Lung (tissue), 12 donors: Measurements from ENCODE around the gene SLC37A1. TPM values are rescaled to one million over a fixed set of nuclear protein-coding genes. Genes with fewer than 3 reads are reported as not detected.
A peak's percentile ranks its signal among the peaks of the same experiment; 100 is the strongest.

Experiments used
- ATAC-seq: fragments of 200-7000 bp; cut with Tn5 transposase; one replicate; pipeline ENCODE4 v1.9.1; 2020; ENCODE audit warnings: moderate number of reproducible peaks; ENCODE audit not compliant: insufficient read depth, low FRiP score
- DNase-seq, 3 donors: peaks; one replicate each; pipeline ENCODE4 v3.0.0-alpha.2; 2013 to 2017
- H3K27ac ChIP-seq, 2 donors: one replicate each; pipeline ENCODE4 v1.5.1; 2013; ENCODE audit warnings: mild to moderate bottlenecking in 2 of 2, moderate library complexity in 2 of 2, control low read depth in 1 of 2, inconsistent platforms in 1 of 2, low read depth in 1 of 2, low read length in 1 of 2
- H3K27me3 ChIP-seq, 3 donors: one replicate each; pipeline ENCODE4 v1.5.1; 2013; ENCODE audit warnings: low read length in 2 of 3; ENCODE audit not compliant: control insufficient read depth in 3 of 3, insufficient read depth in 3 of 3
- H3K36me3 ChIP-seq, 4 donors: one replicate each; pipeline ENCODE4 v1.5.1; 2013; ENCODE audit warnings: low read length in 4 of 4, mild to moderate bottlenecking in 1 of 4, moderate library complexity in 1 of 4; ENCODE audit not compliant: control insufficient read depth in 4 of 4, insufficient read depth in 4 of 4
- H3K4me1 ChIP-seq, 5 donors: one replicate each; pipeline ENCODE4 v1.5.1; 2013; ENCODE audit warnings: low read length in 5 of 5, mild to moderate bottlenecking in 2 of 5, moderate library complexity in 1 of 5; ENCODE audit not compliant: control insufficient read depth in 5 of 5, insufficient read depth in 5 of 5
- H3K4me3 ChIP-seq: one replicate; pipeline ENCODE4 v1.5.1; 2013; ENCODE audit warnings: mild to moderate bottlenecking, control low read depth, moderate library complexity
- H3K9ac ChIP-seq, 2 donors: one replicate each; pipeline ENCODE4 v1.5.1; 2013; ENCODE audit warnings: low read length in 2 of 2, control low read depth in 1 of 2; ENCODE audit not compliant: insufficient read depth in 1 of 2
- H3K9me3 ChIP-seq, 4 donors: one replicate each; pipeline ENCODE4 v1.5.1; 2013; ENCODE audit warnings: low read length in 3 of 4, mild to moderate bottlenecking in 1 of 4, moderate library complexity in 1 of 4; ENCODE audit not compliant: control insufficient read depth in 4 of 4, insufficient read depth in 3 of 4
- WGBS, 2 donors: extraction: QIAGEN DNeasy Blood & Tissue Kit; methylation state at CpG; one replicate each; pipeline ENCODE4 v1.1.7; 2013; 5-methylcytosine and 5-hydroxymethylcytosine counted together
- polyA plus RNA-seq, 2 donors: library from polyadenylated mRNA; stranded (reverse); fragments of 200-250 nt; gene quantifications; one replicate each; pipeline ENCODE4 v1.2.1, GENCODE V29; 2013
- total RNA-seq, 2 donors: library from RNA; depleted of rRNA in 1 of 2; stranded (reverse); fragments of >200 nt in 1 of 2; gene quantifications; one replicate each; pipeline ENCODE4 v1.2.1, GENCODE V29; 2014 to 2021
- TF ChIP-seq, protein P1 (sequence below): IDR thresholded peaks from 2 replicates; pipeline ENCODE4 v1.5.1; 2012; ENCODE audit warnings: mild to moderate bottlenecking; ENCODE audit errors: control extremely low read depth, extremely low read depth
- donor health status: control.
- donor health status: control.
- donor health status: Bipolar disorder and iron deficiency.
- donor health status: healthy.
- donor health status: DM: yes; HTN: yes; CAD: no.

Gene SLC37A1
- total and polyA plus RNA-seq, 4 donors: 13.3 to 29.5 (median 19.6) TPM

DNA sequence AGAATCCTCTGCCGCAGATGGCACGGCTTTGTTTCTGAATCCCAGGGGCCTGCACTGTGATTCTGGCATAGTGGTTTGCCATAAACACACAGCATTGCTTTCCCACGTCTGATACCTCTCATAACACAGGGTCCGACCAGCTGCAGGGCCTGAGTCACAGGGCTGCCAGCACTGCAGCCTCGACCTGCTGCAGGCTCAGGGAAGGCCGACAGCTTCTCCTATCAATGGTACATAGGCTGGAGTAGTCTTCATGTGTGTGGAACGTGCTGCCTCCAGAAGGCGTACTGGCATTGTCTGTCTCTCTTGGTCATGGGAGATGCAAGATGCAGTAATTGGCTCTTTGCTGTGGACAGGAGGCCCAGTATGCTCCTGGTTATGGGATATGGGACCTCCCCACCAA lies 86.3 kb downstream of the SLC37A1 start:
- DNase-seq: no peak
- 87 to 88% methylated on average over 8 of the region's 8 CpGs for WGBS, 2 donors
- TF ChIP-seq, protein P1, sequence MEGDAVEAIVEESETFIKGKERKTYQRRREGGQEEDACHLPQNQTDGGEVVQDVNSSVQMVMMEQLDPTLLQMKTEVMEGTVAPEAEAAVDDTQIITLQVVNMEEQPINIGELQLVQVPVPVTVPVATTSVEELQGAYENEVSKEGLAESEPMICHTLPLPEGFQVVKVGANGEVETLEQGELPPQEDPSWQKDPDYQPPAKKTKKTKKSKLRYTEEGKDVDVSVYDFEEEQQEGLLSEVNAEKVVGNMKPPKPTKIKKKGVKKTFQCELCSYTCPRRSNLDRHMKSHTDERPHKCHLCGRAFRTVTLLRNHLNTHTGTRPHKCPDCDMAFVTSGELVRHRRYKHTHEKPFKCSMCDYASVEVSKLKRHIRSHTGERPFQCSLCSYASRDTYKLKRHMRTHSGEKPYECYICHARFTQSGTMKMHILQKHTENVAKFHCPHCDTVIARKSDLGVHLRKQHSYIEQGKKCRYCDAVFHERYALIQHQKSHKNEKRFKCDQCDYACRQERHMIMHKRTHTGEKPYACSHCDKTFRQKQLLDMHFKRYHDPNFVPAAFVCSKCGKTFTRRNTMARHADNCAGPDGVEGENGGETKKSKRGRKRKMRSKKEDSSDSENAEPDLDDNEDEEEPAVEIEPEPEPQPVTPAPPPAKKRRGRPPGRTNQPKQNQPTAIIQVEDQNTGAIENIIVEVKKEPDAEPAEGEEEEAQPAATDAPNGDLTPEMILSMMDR: no peak
- Histone ChIP-seq H3K9ac (no peak overlapping the region), H3K27ac (no peak overlapping the region), H3K9me3 (peaks cover 0 to 4% (median 1%) of the 10 kb centered on the region in 4 donors), H3K4me3 (no peak overlapping the region), H3K27me3 (no peaks in the 10 kb centered on the region), H3K36me3 (no peaks in the 10 kb centered on the region), H3K4me1 (no peaks in the 10 kb centered on the region)
- ATAC-seq: no peak

DNA sequence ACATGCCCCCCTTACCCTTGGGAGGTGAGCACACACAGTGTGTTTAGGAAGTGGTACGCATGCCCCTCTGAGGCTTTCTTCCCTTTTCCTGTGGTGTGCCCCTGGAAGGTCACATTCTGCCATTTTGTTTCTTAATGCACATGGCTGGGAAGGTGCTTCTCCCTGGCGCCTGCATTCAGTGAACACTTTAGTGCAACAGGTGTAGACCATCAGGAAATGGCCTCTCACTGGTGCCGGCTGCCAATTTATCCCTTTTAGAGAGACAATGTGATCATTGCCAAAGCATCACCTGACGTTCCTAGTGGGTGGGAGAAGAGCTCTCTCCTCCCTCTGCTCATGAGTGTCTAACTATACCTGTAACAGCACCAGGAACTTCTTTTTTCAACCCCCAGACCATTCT lies 88.0 kb downstream of the SLC37A1 start:
- ATAC-seq (no peak), DNase-seq (no peak)
- 76 to 83% methylated on average over 4 of the region's 4 CpGs for WGBS, 2 donors

DNA sequence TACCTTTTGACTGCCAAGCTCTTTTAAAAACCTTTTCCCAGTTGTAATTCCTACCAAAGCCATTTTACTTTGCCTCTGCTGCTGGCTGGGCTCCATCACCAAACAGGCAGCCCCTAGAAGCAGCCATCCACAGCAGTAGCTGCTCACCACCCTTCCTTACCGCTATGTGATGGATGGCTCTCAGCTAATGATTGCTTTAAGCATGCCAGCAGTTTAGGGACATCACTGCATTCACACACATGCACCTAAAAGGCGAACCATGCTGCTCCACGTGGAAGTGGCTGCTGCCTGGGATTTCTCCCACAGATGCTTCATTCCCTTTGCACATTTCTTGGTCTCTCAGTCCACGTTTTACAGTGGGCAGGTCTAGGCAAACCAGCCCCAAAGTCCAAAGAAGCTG lies 93.5 kb downstream of the SLC37A1 start:
- peak overlapping the region in 1 of 2 donors; percentile 3 for H3K27ac ChIP-seq
- DNase-seq (no peak), ATAC-seq (no peak)
- H3K4me3 ChIP-seq: no peak overlapping the region
- no peaks in the 10 kb centered on the region for H3K27me3 ChIP-seq
- 58 to 74% methylated on average over 4 of the region's 4 CpGs for WGBS, 2 donors
- H3K9me3 ChIP-seq: peaks cover 0 to 8% (median 3%) of the 10 kb centered on the region in 4 donors
- TF ChIP-seq, protein P1: no peak
- no peaks in the 10 kb centered on the region for H3K36me3 ChIP-seq
- no peaks in the 10 kb centered on the region for H3K4me1 ChIP-seq
- no peak overlapping the region for H3K9ac ChIP-seq

More for the DNA sequence above, 88.0 kb downstream of the SLC37A1 start:
- Histone ChIP-seq H3K9ac (no peak overlapping the region), H3K27me3 (no peaks in the 10 kb centered on the region), H3K4me1 (no peaks in the 10 kb centered on the region), H3K36me3 (no peaks in the 10 kb centered on the region), H3K27ac (no peak overlapping the region), H3K4me3 (no peak overlapping the region), H3K9me3 (peaks cover 0 to 6% (median 2%) of the 10 kb centered on the region in 4 donors)
- TF ChIP-seq, protein P1: no peak

DNA sequence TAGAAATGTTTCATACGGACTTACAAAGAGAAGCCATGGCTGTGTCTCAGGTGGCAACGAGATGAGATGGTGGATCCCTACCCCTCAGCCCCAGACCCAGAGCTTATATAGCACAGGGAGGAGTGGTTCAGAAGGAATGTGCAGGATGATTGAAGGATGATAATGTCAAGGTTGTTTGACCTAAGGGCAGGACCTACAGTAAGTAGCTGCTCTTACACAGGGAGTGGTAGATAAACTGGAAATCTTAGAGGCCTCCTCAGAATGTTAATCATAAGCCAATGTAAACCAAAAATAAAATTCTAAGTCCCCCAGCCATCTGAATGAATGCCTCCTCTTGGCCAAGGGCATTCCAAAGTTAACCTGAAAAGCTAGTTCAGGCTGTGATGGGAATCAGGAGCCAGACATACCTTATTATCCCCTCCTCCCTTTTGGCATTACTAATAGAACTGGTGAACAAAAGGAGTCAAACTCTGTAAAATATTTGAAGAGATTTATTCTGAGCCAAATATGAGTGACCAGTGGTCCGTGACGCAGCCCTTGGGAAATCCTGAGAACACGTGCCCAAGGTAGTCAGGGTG lies 94.0 kb downstream of the SLC37A1 start:
- H3K27ac ChIP-seq: peak overlapping the region in 1 of 2 donors; percentile 3
- TF ChIP-seq, protein P1: no peak
- no peak overlapping the region for H3K9ac ChIP-seq
- no peak overlapping the region for H3K4me3 ChIP-seq
- H3K4me1 ChIP-seq: no peaks in the 10 kb centered on the region
- 57 to 83% methylated on average over 5 of the region's 5 CpGs for WGBS, 2 donors
- DNase-seq (peak in 2 of 3 donors; percentile 34 to 61), ATAC-seq (peak; percentile 76)
- peaks cover 0 to 8% (median 6%) of the 10 kb centered on the region in 4 donors for H3K9me3 ChIP-seq
- H3K36me3 ChIP-seq: no peaks in the 10 kb centered on the region
- no peaks in the 10 kb centered on the region for H3K27me3 ChIP-seq
